ENCODE data around the gene MINDY4. TPM values are rescaled to one million over a fixed set of nuclear protein-coding genes. Genes with fewer than 3 reads are reported as not detected.

The MINDY4 gene
- total and polyA plus RNA-seq, 8 donors, result 1.6 to 22.8 (median 6.4) TPM; not detected in 1

DNA sequence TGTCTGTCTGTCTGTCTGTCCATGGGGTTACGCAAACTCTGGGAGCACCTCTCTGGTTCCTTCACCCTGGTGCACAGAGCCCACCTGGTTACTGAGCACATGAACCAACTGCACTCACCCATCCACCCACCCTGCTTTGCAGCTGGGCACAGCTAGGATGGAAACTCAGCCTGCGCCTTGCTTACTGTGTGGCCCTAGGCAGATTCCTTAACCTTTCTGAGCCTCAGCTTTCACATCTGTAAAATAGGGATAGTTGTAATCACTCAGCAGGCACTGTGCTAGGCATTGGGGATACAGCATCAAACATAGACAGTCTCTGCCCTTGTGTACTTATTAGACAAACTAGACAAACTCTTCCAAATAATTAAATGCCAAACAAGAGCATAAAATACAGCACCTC, 41.1 kb upstream of the MINDY4 start:
- H3K4me3 ChIP-seq, result no peak overlapping the region
- H3K36me3 ChIP-seq, result no peaks in the 10 kb centered on the region
- DNase-seq, result no peak
- H3K27ac ChIP-seq, result no peak overlapping the region
- WGBS, 5 donors, result 95 to 100% (median 98%) methylated on average over 2 of the region's 2 CpGs
- TF ChIP-seq POLR2AphosphoS5 (IDR thresholded peaks at IDR 0.05) (no peak), CTCF (IDR thresholded peaks at IDR 0.05) (no peak), EP300 (IDR thresholded peaks at IDR 0.05) (no peak)
- no peaks in the 10 kb centered on the region for H3K9me3 ChIP-seq
- intact Hi-C loops (cut with DNase I; ENCODE audit: low total_unique reads), result no loop called here
- H3K27me3 ChIP-seq, result peaks cover 0 to 10% (median 0%) of the 10 kb centered on the region in 3 donors
- H3K4me1 ChIP-seq, result no peaks in the 10 kb centered on the region

DNA sequence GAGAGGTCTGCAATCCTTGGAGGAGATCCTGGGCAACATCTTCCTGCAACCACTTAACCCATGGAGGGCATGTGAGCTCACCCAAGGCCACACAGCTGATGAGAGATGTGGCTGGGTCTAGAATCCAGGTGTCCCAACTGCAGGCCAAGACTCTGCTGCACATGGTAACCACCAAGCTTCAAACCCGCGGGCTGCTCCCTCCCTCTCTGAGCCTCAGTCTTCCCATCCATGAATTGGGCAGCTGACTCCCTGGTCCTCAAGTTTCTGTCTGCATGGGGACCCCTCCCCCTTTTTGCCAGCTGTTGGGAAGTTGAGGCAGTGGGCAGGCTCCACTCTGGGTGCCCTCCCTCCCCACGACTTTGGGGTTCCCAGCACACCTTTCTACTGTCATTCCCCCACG, 40.2 kb upstream of the MINDY4 start:
- 74 to 89% (median 82%) methylated on average over 4 of the region's 4 CpGs for WGBS, 5 donors
- Histone ChIP-seq H3K27ac (no peak overlapping the region), H3K27me3 (peaks cover 0 to 10% (median 0%) of the 10 kb centered on the region in 3 donors), H3K36me3 (no peaks in the 10 kb centered on the region), H3K4me1 (no peaks in the 10 kb centered on the region), H3K9me3 (no peaks in the 10 kb centered on the region), H3K4me3 (no peak overlapping the region)
- TF ChIP-seq EP300 (IDR thresholded peaks at IDR 0.05) (no peak), POLR2A (IDR thresholded peaks at IDR 0.05) (no peak), CTCF (IDR thresholded peaks at IDR 0.05) (no peak), POLR2AphosphoS5 (IDR thresholded peaks at IDR 0.05) (no peak)
- intact Hi-C loops (cut with DNase I; ENCODE audit: low total_unique reads), result no loop called here
- no peak for DNase-seq

DNA sequence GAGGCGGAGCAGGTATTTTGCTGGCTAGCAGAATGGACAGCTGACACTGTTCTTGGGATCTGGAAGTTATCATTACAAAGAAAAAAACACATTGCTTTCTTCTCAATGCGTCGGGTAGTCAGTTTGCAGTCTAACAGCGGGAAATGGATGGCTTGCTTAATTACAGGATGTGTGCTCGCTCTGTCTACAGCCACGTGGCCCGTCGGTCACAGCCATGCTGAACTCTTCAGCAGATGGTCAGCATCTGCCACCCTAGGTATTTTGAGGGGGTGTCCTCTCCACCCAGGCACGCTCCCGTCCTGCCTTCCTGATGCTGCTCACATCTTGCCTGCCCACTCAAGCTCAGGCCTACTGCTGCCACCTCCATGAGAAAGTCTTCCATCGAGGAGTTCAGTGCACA, 39.6 kb upstream of the MINDY4 start:
- no peaks in the 10 kb centered on the region for H3K4me1 ChIP-seq
- intact Hi-C loops (cut with DNase I; ENCODE audit: low total_unique reads), result no loop called here
- peaks cover 0 to 9% (median 0%) of the 10 kb centered on the region in 3 donors for H3K27me3 ChIP-seq
- H3K36me3 ChIP-seq, result no peaks in the 10 kb centered on the region
- DNase-seq, result no peak
- no peaks in the 10 kb centered on the region for H3K9me3 ChIP-seq
- WGBS, 5 donors, result 67 to 86% (median 68%) methylated on average over 8 to 11 of the region's 11 CpGs
- no peak overlapping the region for H3K4me3 ChIP-seq
- H3K27ac ChIP-seq, result no peak overlapping the region
- no peak for TF ChIP-seq EP300 (IDR thresholded peaks at IDR 0.05)
- TF ChIP-seq CTCF (IDR thresholded peaks at IDR 0.05), result no peak
- TF ChIP-seq POLR2A (IDR thresholded peaks at IDR 0.05), result no peak
- TF ChIP-seq POLR2AphosphoS5 (IDR thresholded peaks at IDR 0.05), result no peak

- no peaks in the 10 kb centered on the region for H3K9me3 ChIP-seq
- TF ChIP-seq POLR2A (IDR thresholded peaks at IDR 0.05) (no peak), CTCF (IDR thresholded peaks at IDR 0.05) (no peak), POLR2AphosphoS5 (IDR thresholded peaks at IDR 0.05) (no peak), EP300 (IDR thresholded peaks at IDR 0.05) (no peak)
- no peak overlapping the region for H3K4me3 ChIP-seq
- H3K4me1 ChIP-seq, result no peaks in the 10 kb centered on the region
- intact Hi-C loops (cut with DNase I; ENCODE audit: low total_unique reads), result no loop called here
- no peak overlapping the region for H3K27ac ChIP-seq
- no peak for DNase-seq
- H3K36me3 ChIP-seq, result no peaks in the 10 kb centered on the region
- 79 to 92% (median 84%) methylated on average over 11 to 12 of the region's 12 CpGs for WGBS, 5 donors
- peaks cover 0 to 6% (median 0%) of the 10 kb centered on the region in 3 donors for H3K27me3 ChIP-seq
Observed at GRCh38 chr7:30732606-30733005, 38.6 kb upstream of the MINDY4 start.
